PFSK-1 (cell line): ENCODE measurements around the gene FAM78B.

Experiments
- POLR2AphosphoS5 ChIP-seq: IDR thresholded peaks from 2 replicates; pipeline ENCODE4 v1.6.1; 2012; ENCODE audit warnings: low read depth, mild to moderate bottlenecking, control low read depth, low read length, moderate library complexity
- TAF1 ChIP-seq: IDR thresholded peaks from 2 replicates; pipeline ENCODE4 v1.6.1; 2012; ENCODE audit warnings: low read length, control low read depth, borderline replicate concordance; ENCODE audit not compliant: insufficient read depth

- TF ChIP-seq POLR2AphosphoS5, result no peak
- no peak for TF ChIP-seq TAF1
Measured at GRCh38 chr1:166084613-166085012, 82.2 kb downstream of the FAM78B start.
